KG1 (cell line): ENCODE results near the gene OR5K3.
"Not testable (repeated sequence)": the region's sequence is repeated elsewhere in the genome, so short reads cannot be mapped to it uniquely, and the experiment has no call there.

Experiments
- DNase-seq: peaks from one replicate; lab custom pipeline; 2025; lab: John Stamatoyannopoulos, UW

The OR5K3 gene, protein sequence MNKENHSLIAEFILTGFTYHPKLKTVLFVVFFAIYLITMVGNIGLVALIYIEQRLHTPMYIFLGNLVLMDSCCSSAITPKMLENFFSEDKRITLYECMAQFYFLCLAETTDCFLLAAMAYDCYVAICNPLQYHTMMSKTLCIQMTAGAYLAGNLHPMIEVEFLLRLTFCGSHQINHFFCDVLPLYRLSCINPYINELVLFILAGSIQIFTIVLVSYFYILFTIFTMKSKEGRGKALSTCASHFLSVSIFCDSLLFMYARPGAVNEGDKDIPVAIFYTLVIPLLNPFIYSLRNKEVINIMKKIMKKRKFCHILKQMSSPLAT

GRCh38 chr3:98390366-98390765, at the start of gene OR5K3:
OR5K3 (plus strand) TSS chr3:98390666; CDS start chr3:98390666, 0 bp downstream.
- no peak for DNase-seq

DNA sequence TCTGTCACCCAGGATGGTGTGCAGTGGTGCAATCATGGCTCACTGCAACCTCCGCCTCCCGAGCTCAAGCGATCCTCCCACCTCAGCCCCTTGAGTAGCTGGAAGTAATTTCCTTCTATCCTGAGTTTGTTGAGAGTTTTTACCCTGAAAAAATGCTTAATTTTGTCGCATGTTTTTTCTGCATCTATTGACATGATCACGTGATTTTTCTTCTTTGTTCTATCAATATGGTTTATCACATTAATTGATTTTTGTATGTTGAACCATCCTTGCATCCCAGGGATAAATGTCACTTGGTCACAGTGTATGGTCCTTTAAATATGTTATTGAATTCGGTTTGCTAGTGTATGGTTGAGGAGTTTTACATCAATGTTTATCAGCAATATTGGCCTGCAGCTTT, 48.7 kb upstream of the OR5K3 start:
- DNase-seq, result no peak

- no peak for DNase-seq
These were observed 46.6 kb upstream of the OR5K3 start for GRCh38 chr3:98343647-98344507.

DNA sequence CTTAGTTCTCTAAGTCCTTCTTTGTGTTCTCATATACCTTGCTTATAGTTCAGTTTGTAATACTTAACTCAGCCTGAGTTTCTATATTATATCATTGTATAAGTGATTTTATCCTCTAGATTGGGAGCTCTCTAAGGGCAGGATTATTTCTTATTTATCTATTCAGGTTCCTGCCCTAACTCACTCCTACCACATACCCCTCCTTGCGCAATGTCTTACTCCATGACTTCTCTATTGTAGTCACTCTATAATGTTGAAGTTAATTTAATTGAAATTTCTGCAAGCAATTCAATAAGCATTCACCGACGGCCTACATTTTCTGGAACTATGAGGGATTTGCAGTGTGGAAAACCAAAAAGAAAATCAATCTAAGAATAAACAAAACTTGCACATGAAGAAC, 40.4 kb upstream of the OR5K3 start:
- no peak for DNase-seq

GRCh38 chr3:98353554-98353953, 36.9 kb upstream of the OR5K3 start, which contains the start of gene OR5K4:
OR5K4 (plus strand) TSS chr3:98353854; CDS start chr3:98353854, 0 bp downstream.
- no peak for DNase-seq

GRCh38 chr3:98359250-98359649, 31.2 kb upstream of the OR5K3 start:
- DNase-seq, result no peak

DNA sequence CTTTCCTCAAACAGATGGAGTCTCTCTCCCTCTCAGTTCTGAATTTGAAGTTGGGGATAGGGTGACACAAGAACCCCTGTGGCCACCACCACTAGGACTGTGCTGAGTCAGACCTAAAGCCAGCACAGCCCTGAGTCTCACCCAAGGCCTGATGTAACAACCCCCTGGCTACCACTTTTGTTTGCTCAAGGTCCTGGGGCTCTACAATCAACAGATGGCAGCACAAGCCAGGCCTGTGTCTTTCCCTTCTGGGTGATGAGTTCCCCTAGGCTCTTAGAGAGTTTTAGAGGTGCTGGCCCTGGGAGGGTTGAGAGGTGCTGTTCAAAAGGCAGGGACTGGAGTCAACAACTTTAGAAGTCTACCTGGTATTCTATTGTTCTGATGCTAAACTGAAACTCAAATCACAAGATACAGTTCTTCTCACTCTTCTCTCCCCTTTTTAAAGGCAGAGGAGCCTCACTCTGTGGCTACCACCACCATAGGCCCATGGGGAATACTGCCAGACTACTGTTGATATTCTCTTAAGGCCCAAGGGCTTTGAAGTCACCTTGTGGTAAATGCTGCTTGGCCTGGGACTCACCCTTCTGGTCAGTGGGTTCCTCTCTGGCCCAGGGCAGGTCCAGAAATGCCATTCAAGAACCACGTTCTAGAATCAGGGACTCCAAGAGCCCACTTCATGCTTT, 30.3 kb upstream of the OR5K3 start:
- DNase-seq, result no peak

GRCh38 chr3:98360681-98361080, 29.8 kb upstream of the OR5K3 start:
- DNase-seq, result no peak

DNA sequence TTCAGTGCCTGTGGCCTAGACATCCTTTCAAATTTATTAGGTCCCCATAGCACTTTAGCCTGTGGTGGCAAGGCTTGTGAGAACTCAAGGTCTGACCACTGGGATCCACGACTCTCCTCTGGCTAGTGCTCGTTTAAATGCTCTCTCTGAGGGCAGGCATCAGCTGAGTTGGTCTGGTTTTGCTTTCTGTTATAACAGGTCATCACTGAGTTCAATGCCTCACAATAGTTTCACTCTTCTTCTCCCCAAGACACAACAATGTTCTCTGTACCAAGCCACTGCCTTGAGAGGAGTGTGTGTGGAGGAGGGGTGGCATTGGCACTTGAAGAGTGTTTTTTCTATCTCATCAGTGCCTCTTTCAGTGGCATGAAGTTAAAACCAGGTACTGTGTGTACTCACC, 29.2 kb upstream of the OR5K3 start:
- no peak for DNase-seq

GRCh38 chr3:98367464-98368246, 22.8 kb upstream of the OR5K3 start:
- DNase-seq, result no peak

GRCh38 chr3:98371186-98371585, 19.3 kb upstream of the OR5K3 start:
- no peak for DNase-seq

DNA sequence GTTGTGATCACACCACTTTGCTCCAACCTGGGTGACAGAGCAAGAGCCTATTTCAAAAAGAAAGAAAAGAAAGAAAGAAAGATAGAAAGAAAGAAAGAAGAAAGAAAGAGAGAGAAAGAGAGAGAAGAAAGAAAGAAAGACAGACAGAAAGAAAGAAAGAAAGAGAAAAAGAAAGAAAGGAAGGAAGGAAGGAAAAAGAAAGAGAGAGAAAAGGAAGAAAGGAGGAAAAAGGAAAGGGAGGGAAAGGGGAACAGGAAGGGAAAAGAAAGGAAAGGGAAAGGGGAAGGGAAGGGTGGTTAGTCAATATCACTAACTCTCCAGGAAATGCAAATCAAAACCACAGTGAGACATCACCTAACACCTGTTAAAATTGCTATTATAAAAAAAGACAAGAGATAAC, 18.6 kb upstream of the OR5K3 start:
- DNase-seq, result no peak

DNA sequence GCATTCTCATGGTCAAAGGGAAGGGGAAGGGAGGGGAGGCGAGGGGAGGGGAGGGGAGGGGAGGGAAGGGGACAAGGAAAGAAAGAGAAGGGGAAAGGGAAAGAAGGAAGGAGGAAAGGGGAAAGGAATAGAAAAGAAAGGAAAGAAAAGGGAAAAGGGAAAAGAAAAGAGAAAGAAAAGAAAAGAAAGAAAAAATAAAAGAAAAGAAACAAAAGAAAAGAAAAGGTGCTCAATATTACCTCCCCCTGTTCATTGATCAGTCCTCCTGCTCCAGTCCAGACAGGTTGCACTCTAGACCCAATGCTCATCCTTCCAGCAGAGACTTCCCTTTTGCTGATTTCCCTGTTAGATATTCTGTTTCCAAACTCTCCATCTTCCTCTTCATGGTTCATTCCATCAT, 18.0 kb upstream of the OR5K3 start:
- no peak for DNase-seq

DNA sequence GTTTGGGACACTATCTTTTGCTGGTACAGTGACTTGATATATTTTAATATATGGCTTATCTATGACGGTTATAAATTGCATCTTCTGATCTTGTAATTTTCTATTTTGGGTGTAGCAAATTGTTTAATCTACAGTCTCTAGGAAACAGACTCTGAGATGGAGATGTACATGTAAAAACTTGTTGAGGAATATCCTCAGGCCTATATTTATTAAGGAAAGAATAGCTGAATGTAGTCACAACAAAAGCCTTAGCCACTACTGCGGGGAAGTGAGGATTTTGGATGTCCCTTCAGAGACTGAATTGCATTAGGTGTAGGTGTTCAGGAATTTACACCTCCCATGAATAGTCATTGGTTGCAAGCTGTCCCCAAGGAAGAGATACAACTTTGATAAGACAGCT, 13.8 kb upstream of the OR5K3 start:
- DNase-seq, result no peak

GRCh38 chr3:98388147-98388546, 2.3 kb upstream of the OR5K3 start:
- DNase-seq, result no peak

- DNase-seq, result no peak
These were observed 4.6 kb downstream of the OR5K3 start for GRCh38 chr3:98395101-98395500.

DNA sequence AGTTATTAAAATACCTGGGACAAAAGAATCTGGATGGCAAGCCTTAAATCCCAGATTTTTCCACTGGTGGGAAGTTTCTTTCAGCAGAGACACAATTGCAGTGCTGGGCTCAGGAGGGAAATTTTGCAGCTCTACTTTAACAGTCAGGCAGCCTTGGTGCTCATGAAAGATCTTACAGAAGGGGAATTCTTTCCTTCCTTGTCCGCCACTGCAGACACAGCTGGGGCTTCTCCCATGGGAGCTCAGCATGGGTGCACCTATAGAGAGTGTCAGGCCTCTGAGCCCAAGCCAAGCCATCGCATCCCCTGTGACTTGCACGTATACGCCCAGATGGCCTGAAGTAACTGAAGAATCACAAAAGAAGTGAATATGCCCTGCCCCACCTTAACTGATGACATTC, 6.0 kb downstream of the OR5K3 start:
- not testable (repeated sequence) for DNase-seq

- DNase-seq, result no peak
These were observed 8.0 kb downstream of the OR5K3 start for GRCh38 chr3:98398513-98398912.

GRCh38 chr3:98402507-98402906, 12.0 kb downstream of the OR5K3 start:
- no peak for DNase-seq

DNA sequence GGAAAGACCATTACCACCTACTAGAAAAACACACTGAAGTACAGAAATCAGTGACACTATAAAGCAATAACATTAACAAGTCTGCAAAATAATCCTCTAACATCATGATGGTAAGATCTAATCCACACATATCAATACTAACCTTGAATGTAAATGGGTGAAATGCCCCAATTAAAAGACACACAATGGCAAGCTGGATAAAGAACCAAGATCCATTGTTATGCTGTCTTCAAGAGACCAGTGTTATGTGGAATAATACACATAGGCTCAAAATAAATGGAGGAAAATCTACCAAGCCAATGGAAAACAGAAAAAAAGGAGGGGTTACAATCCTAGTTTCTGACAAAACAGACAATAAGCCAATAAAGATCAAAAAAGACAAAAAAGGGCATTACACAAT, 13.5 kb downstream of the OR5K3 start:
- DNase-seq, result no peak

GRCh38 chr3:98406034-98406433, 15.6 kb downstream of the OR5K3 start:
- no peak for DNase-seq

- DNase-seq, result no peak
These were observed 42.1 kb downstream of the OR5K3 start for GRCh38 chr3:98432575-98432974.
